GM21367 (cell line): Measurements from ENCODE around the gene COBLL1.

Experiments used
- ATAC-seq: cut with Tn5 transposase; IDR thresholded peaks from one replicate; pipeline ENCODE4 v1.9.1; 2021; ENCODE audit not compliant: unreplicated experiment

COBLL1 gene

GRCh38 chr2:164821338-164821737, 20.3 kb downstream of the COBLL1 start:
- no peak for ATAC-seq

GRCh38 chr2:164818149-164819136, 23.2 kb downstream of the COBLL1 start:
- no peak for ATAC-seq

- no peak for ATAC-seq
These were observed 24.7 kb downstream of the COBLL1 start for GRCh38 chr2:164816900-164817299.

GRCh38 chr2:164816046-164816445, 25.6 kb downstream of the COBLL1 start:
- no peak for ATAC-seq

- ATAC-seq: no peak
These were observed 26.4 kb downstream of the COBLL1 start for GRCh38 chr2:164815071-164815793.

- ATAC-seq: no peak
These were observed 28.1 kb downstream of the COBLL1 start for GRCh38 chr2:164813535-164813934.

GRCh38 chr2:164812378-164812777, 29.2 kb downstream of the COBLL1 start:
- no peak for ATAC-seq

GRCh38 chr2:164811819-164812218, 29.8 kb downstream of the COBLL1 start:
- ATAC-seq: no peak

GRCh38 chr2:164810843-164811242, 30.8 kb downstream of the COBLL1 start:
- ATAC-seq: no peak

- no peak for ATAC-seq
These were observed 32.8 kb downstream of the COBLL1 start for GRCh38 chr2:164808776-164809175.

- ATAC-seq: no peak
These were observed 37.7 kb downstream of the COBLL1 start for GRCh38 chr2:164803776-164804466.

GRCh38 chr2:164802095-164802707, 39.4 kb downstream of the COBLL1 start:
- no peak for ATAC-seq

GRCh38 chr2:164800572-164800971, 41.1 kb downstream of the COBLL1 start:
- no peak for ATAC-seq

GRCh38 chr2:164797627-164798026, 44.0 kb downstream of the COBLL1 start:
- no peak for ATAC-seq

- no peak for ATAC-seq
These were observed 44.6 kb downstream of the COBLL1 start for GRCh38 chr2:164796999-164797398.

- no peak for ATAC-seq
These were observed 47.0 kb downstream of the COBLL1 start for GRCh38 chr2:164794432-164795231.

GRCh38 chr2:164794016-164794415, 47.6 kb downstream of the COBLL1 start:
- no peak for ATAC-seq

GRCh38 chr2:164793529-164793928, 48.1 kb downstream of the COBLL1 start:
- no peak for ATAC-seq

- ATAC-seq: no peak
These were observed 49.1 kb downstream of the COBLL1 start for GRCh38 chr2:164792316-164793170.
